DND-41 (cell line): ENCODE data around the gene ACSL1.

Experiments
- EZH2 ChIP-seq: IDR thresholded peaks from 3 replicates; pipeline ENCODE4 v1.6.1; 2012; ENCODE audit warnings: borderline replicate concordance, low read depth, mild to moderate bottlenecking, moderate library complexity, low read length, inconsistent platforms; ENCODE audit not compliant: severe bottlenecking
- TF ChIP-seq, protein P1 (sequence below): IDR thresholded peaks from 2 replicates; pipeline ENCODE4 v1.5.1; 2012; ENCODE audit warnings: borderline replicate concordance, low read length, moderate library complexity, mild to moderate bottlenecking; ENCODE audit not compliant: poor library complexity, severe bottlenecking; ENCODE audit errors: extremely low read depth

DNA sequence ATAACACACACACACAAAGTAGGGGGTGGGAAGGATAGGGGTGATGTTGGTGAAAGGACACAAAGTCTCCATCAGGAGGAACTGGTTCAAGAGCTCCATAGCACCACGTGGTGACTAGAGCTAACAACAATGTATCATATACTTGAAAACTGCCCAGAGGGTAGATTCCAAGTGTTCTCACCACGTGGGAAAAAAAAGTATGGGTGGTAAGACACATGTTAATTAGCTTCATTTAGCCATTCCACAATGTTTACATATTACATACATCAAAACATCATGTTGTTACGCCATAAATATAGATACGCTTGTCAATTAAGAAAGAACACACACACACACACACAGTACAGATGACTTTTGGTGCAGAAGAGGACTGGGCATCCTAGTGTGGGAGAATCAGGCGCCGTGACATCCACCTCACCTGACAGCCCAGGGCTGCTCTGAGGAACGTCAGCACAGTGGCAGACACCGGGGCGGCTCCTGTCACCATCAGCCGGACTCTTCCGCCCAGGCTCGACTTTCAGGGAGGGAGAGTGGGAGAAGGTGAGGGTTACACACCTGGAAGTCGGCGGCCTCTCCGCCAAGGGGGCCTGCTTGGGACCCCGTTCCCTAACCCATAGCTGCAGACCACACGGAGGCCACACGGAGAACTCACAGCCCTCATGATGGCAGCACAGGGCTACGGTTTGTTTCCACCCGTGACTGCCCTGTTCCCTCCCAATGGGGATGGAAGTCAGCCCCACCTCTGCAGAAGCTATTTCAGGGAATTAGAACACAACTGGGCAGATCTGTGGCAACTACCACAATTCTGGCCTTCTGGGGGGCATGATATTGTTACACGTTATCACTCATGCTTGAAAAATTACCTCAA lies 60.1 kb downstream of the ACSL1 start:
- TF ChIP-seq, protein P1, sequence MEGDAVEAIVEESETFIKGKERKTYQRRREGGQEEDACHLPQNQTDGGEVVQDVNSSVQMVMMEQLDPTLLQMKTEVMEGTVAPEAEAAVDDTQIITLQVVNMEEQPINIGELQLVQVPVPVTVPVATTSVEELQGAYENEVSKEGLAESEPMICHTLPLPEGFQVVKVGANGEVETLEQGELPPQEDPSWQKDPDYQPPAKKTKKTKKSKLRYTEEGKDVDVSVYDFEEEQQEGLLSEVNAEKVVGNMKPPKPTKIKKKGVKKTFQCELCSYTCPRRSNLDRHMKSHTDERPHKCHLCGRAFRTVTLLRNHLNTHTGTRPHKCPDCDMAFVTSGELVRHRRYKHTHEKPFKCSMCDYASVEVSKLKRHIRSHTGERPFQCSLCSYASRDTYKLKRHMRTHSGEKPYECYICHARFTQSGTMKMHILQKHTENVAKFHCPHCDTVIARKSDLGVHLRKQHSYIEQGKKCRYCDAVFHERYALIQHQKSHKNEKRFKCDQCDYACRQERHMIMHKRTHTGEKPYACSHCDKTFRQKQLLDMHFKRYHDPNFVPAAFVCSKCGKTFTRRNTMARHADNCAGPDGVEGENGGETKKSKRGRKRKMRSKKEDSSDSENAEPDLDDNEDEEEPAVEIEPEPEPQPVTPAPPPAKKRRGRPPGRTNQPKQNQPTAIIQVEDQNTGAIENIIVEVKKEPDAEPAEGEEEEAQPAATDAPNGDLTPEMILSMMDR, result no peak
- TF ChIP-seq EZH2, result no peak
